IMR-90 (cell line): ENCODE data around the gene STAM. TPM values are rescaled to one million over a fixed set of nuclear protein-coding genes. Genes with fewer than 3 reads are reported as not detected.
A peak's percentile ranks its signal among the peaks of the same experiment; 100 is the strongest.

Source experiments
- ATAC-seq: fragments of 200-7000 bp; cut with Tn5 transposase; 2 replicates; pipeline ENCODE4 v1.9.1; 2020; ENCODE audit warnings: low read depth, mild to moderate bottlenecking, moderate library complexity
- BruUV-seq: library from RNA; stranded (reverse); fragments of 400-500 nt; replicated peaks from 2 replicates; lab custom pipeline; 2021; lab: Mats Ljungman, UMichigan
- CTCF ChIA-PET: fragments of 300-600 bp; formaldehyde crosslinking; extraction: SDS; loops from one replicate; lab custom pipeline; 2021; ENCODE audit warnings: antibody characterized with exemption; lab: Yijun Ruan, JAX
- POLR2A ChIA-PET: fragments of 300-600 bp; sonication (Branson Sonifier 250); formaldehyde crosslinking; loops from one replicate; lab custom pipeline; 2022; ENCODE audit warnings: antibody characterized with exemption; ENCODE audit not compliant: unreplicated experiment; lab: Charles Lee
- DNase-seq: peaks from one replicate; pipeline ENCODE4 v3.0.0; 2013
- H2AFZ ChIP-seq: replicated peaks from 2 replicates; pipeline ENCODE3; 2013; ENCODE audit warnings: low read length, mild to moderate bottlenecking; ENCODE audit not compliant: poor library complexity
- H2AK5ac ChIP-seq: 2 replicates; pipeline ENCODE4 v1.6.1; 2013; ENCODE audit warnings: low read depth, low read length, inconsistent platforms
- H2AK9ac ChIP-seq: replicated peaks from 2 replicates; pipeline ENCODE3; 2013; ENCODE audit warnings: mild to moderate bottlenecking, low read depth, low read length, moderate library complexity; ENCODE audit not compliant: poor library complexity
- H2BK120ac ChIP-seq: 2 replicates; pipeline ENCODE4 v1.6.1; 2013; ENCODE audit warnings: low read depth, low read length, inconsistent platforms
- H2BK15ac ChIP-seq: 3 replicates; pipeline ENCODE4 v1.6.1; 2013; ENCODE audit warnings: low read depth, low read length, inconsistent platforms
- H2BK20ac ChIP-seq: 2 replicates; pipeline ENCODE4 v1.6.1; 2013; ENCODE audit warnings: low read depth, mild to moderate bottlenecking, inconsistent platforms, low read length, moderate library complexity
- H2BK5ac ChIP-seq: 2 replicates; pipeline ENCODE4 v1.6.1; 2013; ENCODE audit warnings: mild to moderate bottlenecking, low read depth, low read length, inconsistent platforms; ENCODE audit not compliant: poor library complexity, severe bottlenecking
- H3K14ac ChIP-seq: replicated peaks from 2 replicates; pipeline ENCODE4 v1.6.1; 2013; ENCODE audit warnings: low read depth, low read length, inconsistent platforms
- H3K18ac ChIP-seq: 2 replicates; pipeline ENCODE4 v1.6.1; 2013; ENCODE audit warnings: low read depth, low read length, control low read depth
- H3K23ac ChIP-seq: 2 replicates; pipeline ENCODE4 v1.6.1; 2013; ENCODE audit warnings: low read depth, low read length, inconsistent platforms
- H3K27ac ChIP-seq: 2 replicates; pipeline ENCODE4 v1.5.1; 2013; ENCODE audit warnings: mild to moderate bottlenecking, control low read depth, low read length; ENCODE audit not compliant: insufficient read depth
- H3K27me3 ChIP-seq: 2 replicates; pipeline ENCODE4 v1.6.1; 2013; ENCODE audit warnings: low read length; ENCODE audit not compliant: control insufficient read depth, insufficient read depth
- H3K36me3 ChIP-seq: 2 replicates; pipeline ENCODE4 v1.6.1; 2013; ENCODE audit warnings: low read length, mixed read lengths; ENCODE audit not compliant: control insufficient read depth, insufficient read depth
- H3K4ac ChIP-seq: 2 replicates; pipeline ENCODE4 v1.6.1; 2013; ENCODE audit warnings: low read depth, low read length, inconsistent platforms
- H3K4me1 ChIP-seq: 2 replicates; pipeline ENCODE4 v1.6.1; 2013; ENCODE audit warnings: low read length, mixed read lengths; ENCODE audit not compliant: control insufficient read depth, insufficient read depth
- H3K4me2 ChIP-seq: 2 replicates; pipeline ENCODE4 v1.6.1; 2013; ENCODE audit warnings: low read depth, mild to moderate bottlenecking, control low read depth, low read length, moderate library complexity
- H3K4me3 ChIP-seq: 2 replicates; pipeline ENCODE4 v1.5.1; 2013; ENCODE audit warnings: low read depth, mild to moderate bottlenecking, control low read depth, low read length, moderate library complexity; ENCODE audit not compliant: insufficient read depth
- H3K56ac ChIP-seq: 2 replicates; pipeline ENCODE4 v1.6.1; 2013; ENCODE audit warnings: low read length, inconsistent platforms; ENCODE audit not compliant: insufficient read depth; ENCODE audit errors: extremely low read depth
- H3K79me1 ChIP-seq, 2 experiments: 2 replicates each; pipeline ENCODE4 v1.6.1; 2013; ENCODE audit warnings: low read length in 2 of 2, inconsistent platforms in 1 of 2, low read depth in 1 of 2
- H3K9ac ChIP-seq: 2 replicates; pipeline ENCODE4 v1.6.1; 2013; ENCODE audit warnings: low read depth, low read length, control low read depth
- H3K9me1 ChIP-seq: 2 replicates; pipeline ENCODE4 v1.6.1; 2013; ENCODE audit warnings: low read length, inconsistent platforms; ENCODE audit not compliant: insufficient read depth
- H3K9me3 ChIP-seq: 2 replicates; pipeline ENCODE4 v1.6.1; 2013; ENCODE audit warnings: low read length; ENCODE audit not compliant: control insufficient read depth, insufficient read depth
- H4K20me1 ChIP-seq: 2 replicates; pipeline ENCODE4 v1.6.1; 2013; ENCODE audit warnings: low read length, inconsistent platforms; ENCODE audit not compliant: insufficient read depth
- H4K5ac ChIP-seq: 2 replicates; pipeline ENCODE4 v1.6.1; 2013; ENCODE audit warnings: mild to moderate bottlenecking, low read depth, low read length, control low read depth
- H4K8ac ChIP-seq, 2 experiments: 2 replicates each; pipeline ENCODE4 v1.6.1; 2013; ENCODE audit warnings: low read depth in 2 of 2, low read length in 2 of 2, control low read depth in 1 of 2, inconsistent platforms in 1 of 2
- H4K91ac ChIP-seq: 2 replicates; pipeline ENCODE4 v1.6.1; 2013; ENCODE audit warnings: low read depth, low read length, inconsistent platforms; ENCODE audit not compliant: insufficient read depth
- RFX5 ChIP-seq: IDR thresholded peaks from 2 replicates; pipeline ENCODE4 v1.8.0; 2012; ENCODE audit warnings: low read depth, mild to moderate bottlenecking, low read length, moderate library complexity
- WGBS, 2 experiments: methylation state at CpG; one replicate each; pipeline versions ENCODE4 v1.1.5 to v1.1.7; 2013; ENCODE audit warnings: missing lambda C conversion rate in 2 of 2; ENCODE audit not compliant: insufficient read length in 1 of 2; ENCODE audit errors: extremely low coverage in 2 of 2; 5-methylcytosine and 5-hydroxymethylcytosine counted together
- dilution Hi-C: fragments of 300-500 bp; cut with HindIII; formaldehyde crosslinking; loops from one replicate; pipeline ENCODE4 v1.14.3; 2018; ENCODE audit warnings: low sequenced_read_pairs; ENCODE audit not compliant: unreplicated experiment
- in situ Hi-C: fragments of 300-500 bp; cut with MboI; formaldehyde crosslinking; loops from 3 replicates; pipeline ENCODE4 v1.14.3; 2019; ENCODE audit warnings: low sequenced_read_pairs, inconsistent platforms, mixed read lengths
- intact Hi-C: fragments of 100-400 bp; cut with micrococcal nuclease; formaldehyde crosslinking; loops from 2 replicates; pipeline ENCODE4 v1.10.0; 2022
- polyA plus RNA-seq, 3 experiments: library from polyadenylated mRNA; depleted of rRNA; stranded (reverse); fragments of >200 nt; gene quantifications; 2 replicates each; pipeline ENCODE4 v1.2.3, GENCODE V29; 2012; ENCODE audit warnings: low replicate concordance in 1 of 3
- total RNA-seq: library from RNA; depleted of rRNA; stranded (reverse); fragments of >200 nt; gene quantifications from 2 replicates; pipeline ENCODE4 v1.2.3, GENCODE V29; 2012
- TF ChIP-seq, protein P1 (sequence below): fragments of 150-350 bp; IDR thresholded peaks from 2 replicates; pipeline ENCODE4 v1.6.1; 2017; ENCODE audit warnings: mild to moderate bottlenecking, antibody characterized with exemption, low read length, low read depth
- TF ChIP-seq, protein P2 (sequence below): fragments of 150-350 bp; IDR thresholded peaks from 2 replicates; pipeline ENCODE4 v1.6.1; 2016; ENCODE audit warnings: low read depth, mild to moderate bottlenecking, low read length, moderate library complexity, borderline replicate concordance

The STAM gene
- total and polyA plus RNA-seq, 2 of the 4 experiments (the other 2 are of a cell fraction) = 22.9 to 23.3 TPM

DNA sequence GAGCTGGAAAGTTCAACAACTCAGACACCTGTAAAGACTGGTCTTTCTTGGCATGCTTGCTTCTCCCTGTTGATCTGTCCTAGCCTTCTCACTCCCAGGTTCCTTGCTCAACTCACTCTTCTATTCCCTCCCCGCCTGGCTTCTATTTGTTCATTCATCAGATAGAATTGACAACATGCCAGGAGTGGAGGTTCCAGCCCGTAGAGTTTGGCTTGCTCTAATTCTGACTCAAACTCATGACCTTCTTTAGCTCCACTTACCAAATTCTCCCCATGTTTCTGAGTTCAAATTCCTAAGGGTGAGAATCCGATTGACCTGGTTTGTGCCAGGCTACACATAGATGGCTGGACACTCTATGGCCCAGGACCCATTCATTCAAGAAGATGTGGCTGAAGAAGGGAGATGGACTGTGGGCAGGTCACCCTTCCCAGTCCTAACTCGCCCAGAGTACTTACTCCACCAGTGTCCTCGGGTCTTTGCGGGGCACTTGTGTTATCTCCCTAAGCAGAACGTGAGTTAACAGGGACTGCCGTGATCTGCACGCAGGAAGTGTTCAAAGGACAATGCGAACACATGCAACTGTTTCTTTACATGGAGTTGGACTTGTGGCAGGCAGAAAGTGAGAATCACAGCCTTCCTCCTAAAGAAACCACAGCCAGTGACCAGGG, 104.1 kb downstream of the STAM start:
- H2AFZ ChIP-seq = peak overlapping the region; percentile 15
- WGBS, 2 experiments = no CpG with 5 or more reads among the region's 10 CpGs
- no peaks in the 10 kb centered on the region for H3K9me3 ChIP-seq
- H3K18ac ChIP-seq = no peak overlapping the region
- H3K79me1 ChIP-seq = no peaks in the 10 kb centered on the region
- H3K14ac ChIP-seq = no peak overlapping the region
- H3K27me3 ChIP-seq = peaks cover 4% of the 10 kb centered on the region; the same call in 1 of the 2 replicates
- DNase-seq (peak; percentile 15), ATAC-seq (no peak)
- dilution Hi-C loops (no loop called here), in situ Hi-C loops (no loop called here), intact Hi-C loops (no loop called here)
- H3K4me1 ChIP-seq = no peaks in the 10 kb centered on the region
- TF ChIP-seq, protein P1, sequence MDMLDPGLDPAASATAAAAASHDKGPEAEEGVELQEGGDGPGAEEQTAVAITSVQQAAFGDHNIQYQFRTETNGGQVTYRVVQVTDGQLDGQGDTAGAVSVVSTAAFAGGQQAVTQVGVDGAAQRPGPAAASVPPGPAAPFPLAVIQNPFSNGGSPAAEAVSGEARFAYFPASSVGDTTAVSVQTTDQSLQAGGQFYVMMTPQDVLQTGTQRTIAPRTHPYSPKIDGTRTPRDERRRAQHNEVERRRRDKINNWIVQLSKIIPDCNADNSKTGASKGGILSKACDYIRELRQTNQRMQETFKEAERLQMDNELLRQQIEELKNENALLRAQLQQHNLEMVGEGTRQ = no peak
- TF ChIP-seq RFX5 = no peak
- TF ChIP-seq, protein P2, sequence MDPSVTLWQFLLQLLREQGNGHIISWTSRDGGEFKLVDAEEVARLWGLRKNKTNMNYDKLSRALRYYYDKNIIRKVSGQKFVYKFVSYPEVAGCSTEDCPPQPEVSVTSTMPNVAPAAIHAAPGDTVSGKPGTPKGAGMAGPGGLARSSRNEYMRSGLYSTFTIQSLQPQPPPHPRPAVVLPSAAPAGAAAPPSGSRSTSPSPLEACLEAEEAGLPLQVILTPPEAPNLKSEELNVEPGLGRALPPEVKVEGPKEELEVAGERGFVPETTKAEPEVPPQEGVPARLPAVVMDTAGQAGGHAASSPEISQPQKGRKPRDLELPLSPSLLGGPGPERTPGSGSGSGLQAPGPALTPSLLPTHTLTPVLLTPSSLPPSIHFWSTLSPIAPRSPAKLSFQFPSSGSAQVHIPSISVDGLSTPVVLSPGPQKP = no peak
- H3K27ac ChIP-seq = no peak overlapping the region
- H4K8ac ChIP-seq = no peak overlapping the region
- POLR2A ChIA-PET = no interaction called here
- H4K91ac ChIP-seq = no peak overlapping the region
- H2AK5ac ChIP-seq = no peak overlapping the region
- H3K23ac ChIP-seq = no peak overlapping the region
- H2BK120ac ChIP-seq = no peak overlapping the region
- H3K9me1 ChIP-seq = no peaks in the 10 kb centered on the region
- CTCF ChIA-PET = no interaction called here
- no peak overlapping the region for H3K9ac ChIP-seq
- no peak overlapping the region for H3K4ac ChIP-seq
- no peak overlapping the region for H2BK20ac ChIP-seq
- H4K20me1 ChIP-seq = no peaks in the 10 kb centered on the region
- H2AK9ac ChIP-seq = no peak overlapping the region
- no peaks in the 10 kb centered on the region for H3K36me3 ChIP-seq
- H2BK5ac ChIP-seq = no peak overlapping the region
- no peak overlapping the region for H3K4me2 ChIP-seq
- no peak overlapping the region for H4K5ac ChIP-seq
- no TSS peak for BruUV-seq
- H2BK15ac ChIP-seq = no peak overlapping the region
- no peak overlapping the region for H3K56ac ChIP-seq
- H3K4me3 ChIP-seq = no peak overlapping the region
